Measurements from ENCODE around the gene PTK6.
"Not testable (repeated sequence)": the region's sequence is repeated elsewhere in the genome, so short reads cannot be mapped to it uniquely, and the experiment has no call there.

Gene PTK6

DNA sequence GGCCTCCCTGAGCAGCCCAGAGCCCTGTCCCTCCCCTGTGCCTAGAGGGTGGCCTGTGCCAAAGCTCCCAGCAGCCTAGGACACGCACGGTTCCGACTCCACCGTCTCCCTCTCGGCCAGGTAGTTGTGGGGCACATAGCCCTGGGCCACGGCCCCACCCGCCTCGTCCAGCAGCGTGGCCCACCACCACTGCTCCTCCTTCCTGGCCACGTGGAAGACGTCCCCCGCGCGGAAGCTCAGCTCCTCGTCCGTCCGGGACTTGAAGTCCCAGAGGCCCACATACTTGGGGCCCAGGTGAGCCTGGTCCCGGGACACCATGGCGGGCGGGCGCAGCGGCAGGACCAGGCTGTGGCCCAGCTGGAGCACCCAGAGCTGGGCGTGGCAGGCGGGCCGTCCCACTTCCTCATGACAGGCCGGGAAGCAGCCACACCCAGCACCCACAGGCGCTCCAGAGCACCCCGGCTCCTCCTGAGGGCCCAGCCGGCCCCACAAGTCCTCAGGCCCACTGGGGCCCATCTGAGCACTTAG lies at the start of gene PTK6:
Gene PTK6 (minus strand): TSS at position 380 of the 528 bp plus-strand sequence. CDS start 62 bp downstream, at position 318.
- DNase-seq = no peak

DNA sequence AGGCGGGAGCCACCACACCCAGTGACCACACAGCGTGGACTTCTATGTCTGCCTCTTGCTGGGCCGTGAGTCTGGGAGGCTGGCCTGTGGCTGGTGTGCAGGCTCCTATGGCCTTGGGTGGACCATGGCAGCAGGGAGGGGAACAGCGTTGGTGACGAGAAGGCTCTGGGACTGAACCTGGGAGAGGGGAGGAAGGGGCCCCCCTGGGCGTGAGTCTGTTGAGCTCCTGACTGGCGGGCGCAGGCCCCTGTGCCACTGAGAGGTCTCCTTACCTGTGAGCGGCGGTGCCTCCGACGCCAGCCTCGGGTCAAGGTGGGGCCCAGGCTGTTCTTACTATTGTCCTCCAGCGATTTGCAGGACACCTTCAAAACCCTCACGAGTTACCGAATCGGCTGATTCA lies 49.6 kb upstream of the PTK6 start:
- DNase-seq = no peak

DNA sequence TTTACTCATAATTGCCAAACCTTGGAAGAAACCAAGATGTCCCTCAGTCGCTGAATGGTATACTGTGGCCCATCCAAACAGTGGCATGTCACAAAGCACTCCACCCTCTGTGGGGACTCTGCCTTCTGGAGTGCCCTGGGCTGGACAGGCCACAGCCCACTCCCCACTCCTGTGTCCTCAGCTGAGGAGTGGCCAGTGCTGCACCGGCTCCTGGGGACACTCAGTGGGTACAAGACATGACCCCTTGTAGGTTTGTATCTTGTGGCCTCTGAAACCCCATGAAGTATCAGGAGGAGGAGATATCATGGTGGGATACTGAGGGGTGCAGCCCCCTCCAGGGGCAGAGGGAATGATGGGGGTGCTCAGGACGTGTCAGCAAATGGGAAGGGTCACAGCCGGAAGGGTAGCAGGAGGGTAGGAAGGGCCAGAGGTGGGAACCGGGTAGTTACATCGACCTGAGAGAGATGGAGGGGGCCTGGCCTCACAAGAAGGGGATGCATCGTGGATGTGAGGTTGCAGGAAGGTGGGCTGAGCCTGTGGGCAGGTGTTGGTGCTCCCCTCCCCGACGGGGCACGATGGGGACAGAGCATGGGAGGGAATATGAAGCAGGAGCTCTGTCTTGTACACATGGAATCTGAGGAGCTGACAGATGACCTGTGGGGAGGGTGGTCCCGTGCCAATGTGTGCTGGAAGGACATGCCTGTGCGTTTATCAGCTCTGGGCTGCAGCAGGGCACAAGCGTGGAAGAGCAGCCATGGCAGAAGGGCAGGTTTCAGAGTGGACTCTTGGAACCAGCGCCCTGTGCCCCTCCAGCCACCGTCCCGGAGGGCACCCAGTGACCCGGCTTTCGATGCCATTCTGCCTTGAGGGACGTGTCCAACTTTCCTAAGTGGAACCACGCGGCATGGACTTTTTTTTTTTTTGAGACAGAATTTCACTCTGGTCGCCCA lies 48.7 kb upstream of the PTK6 start:
- DNase-seq = no peak

DNA sequence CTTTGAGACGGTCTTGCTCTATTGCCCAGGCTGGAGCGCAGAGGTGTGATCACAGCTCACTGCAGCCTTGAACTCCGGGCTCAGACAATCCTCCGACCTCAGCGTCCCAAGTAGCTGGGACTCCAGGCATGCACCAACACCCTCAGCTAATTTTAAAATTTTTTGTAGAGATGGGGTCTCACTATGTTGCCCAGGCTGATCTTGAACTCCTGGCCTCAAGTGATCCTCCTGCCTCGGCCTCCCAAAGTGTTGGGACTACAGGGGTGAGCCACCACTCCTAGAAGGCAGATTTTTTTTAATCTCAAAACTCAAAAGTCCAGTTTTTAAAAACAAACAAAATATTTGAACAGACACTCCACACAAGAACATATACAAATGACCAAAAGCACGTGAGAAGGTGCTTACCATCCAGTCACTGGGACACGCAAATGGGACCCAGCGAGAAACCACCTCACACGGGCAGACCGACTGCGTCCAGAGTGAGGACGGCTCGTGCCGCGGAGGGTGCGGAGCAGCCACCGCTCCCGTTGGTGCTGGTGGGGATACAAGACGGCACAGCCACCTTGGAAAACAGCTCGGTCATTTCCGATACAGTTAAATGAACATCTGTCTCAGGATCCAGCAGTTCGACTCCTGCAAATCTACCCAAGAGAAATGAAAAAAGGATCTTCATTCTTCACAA lies 45.3 kb upstream of the PTK6 start:
- DNase-seq = no peak

DNA sequence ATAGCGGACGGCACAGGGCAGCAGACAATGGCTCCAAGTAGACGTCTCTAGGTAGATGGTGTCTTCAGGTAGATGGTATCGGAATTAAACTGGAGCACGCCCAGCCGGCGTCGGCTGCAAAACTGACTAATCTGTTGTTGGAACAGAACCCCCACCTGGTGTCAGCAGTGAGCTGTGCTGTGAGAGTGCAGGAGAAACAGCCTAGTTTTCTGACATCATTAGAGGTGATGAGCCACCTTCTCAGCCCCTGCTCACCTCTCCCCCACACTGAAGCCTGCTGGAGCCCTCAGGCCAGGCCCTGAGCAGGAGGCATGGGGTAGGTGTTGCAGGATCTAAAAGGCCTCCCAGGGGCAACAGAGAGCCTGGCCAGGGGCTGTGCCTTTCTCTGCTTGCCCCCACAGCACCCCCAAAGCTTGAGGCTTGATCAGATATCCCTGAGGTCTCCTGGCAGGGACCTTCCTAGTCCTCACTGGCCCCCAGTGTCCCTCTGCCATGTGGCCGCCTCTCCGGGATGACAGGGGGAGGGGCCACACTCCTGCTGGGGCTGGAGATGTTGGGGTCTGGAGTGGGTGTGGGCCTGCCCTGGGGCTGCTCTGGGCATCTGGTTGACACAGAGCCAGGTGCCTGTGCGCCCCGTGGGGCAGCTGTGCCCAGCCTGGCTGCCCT lies 43.8 kb upstream of the PTK6 start:
- DNase-seq = no peak

DNA sequence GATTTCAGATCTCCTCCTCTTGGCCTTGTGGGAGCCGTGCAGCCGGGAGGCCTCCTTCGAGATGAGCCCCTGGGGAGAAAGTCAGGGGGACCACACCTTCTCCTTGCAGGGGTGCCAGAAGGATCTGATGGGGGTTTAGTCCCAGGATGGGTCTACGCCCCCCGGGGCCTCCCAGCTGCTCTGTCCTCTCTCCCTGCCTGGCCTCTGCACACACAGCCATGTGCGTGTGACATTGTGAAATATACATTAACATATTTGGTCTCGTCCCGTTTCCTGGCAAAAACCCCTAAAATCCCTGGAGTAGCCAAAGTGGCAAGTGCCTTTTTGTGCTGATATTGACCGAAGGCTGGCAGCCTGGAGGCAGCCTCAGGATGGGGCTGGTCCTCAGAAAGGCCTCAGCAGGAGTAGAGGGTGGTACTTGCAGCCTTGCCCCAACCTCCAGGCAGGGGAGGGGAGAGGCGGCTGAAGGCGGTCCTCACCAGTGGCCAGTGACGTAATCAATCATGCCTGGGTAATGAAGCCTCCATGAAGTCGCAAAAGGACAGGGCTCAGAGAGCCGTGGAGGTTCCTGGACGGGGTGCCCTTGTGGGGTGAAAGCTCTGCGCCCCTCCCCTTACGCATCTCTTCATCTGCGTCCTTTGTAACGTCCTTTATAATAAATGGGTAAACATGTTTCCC lies 42.0 kb upstream of the PTK6 start:
- no peak for DNase-seq

DNA sequence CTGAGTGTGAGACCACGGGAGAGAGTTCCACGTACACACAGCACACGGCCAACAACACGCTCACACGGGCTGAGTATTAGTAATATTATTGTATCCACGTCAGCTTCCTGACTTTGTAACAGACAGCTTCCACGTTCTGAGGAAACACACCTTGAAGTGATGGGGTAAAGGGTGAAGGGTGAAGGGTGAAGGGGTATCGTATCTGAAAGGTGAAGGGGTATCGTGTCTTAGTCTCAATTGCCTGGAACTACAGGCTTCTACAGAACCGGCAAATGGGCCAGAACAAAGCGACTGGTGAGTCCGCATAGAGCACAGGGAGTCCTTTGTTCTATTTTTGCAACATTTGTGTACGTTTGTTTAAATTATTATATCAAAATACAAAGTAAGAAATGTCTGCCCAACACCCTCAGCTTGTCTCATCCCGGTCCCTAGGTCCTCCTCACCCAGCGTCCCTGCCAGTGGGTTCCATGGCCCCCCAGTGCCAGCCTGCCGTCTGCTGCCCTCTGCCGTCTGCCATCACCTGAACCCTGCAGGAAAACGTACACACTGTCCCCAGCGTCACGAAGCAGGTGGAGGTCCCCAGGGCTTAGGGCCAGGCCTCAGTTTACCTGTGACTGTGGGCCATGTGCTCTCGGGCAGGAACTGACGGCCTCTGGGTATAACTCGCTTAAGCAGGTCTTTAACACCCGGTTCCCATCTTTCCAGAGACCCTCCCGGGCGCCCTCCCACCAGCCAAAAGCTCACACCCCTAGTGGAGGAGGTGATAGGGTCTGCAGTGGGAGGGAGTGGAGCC lies 41.2 kb upstream of the PTK6 start:
- no peak for DNase-seq

DNA sequence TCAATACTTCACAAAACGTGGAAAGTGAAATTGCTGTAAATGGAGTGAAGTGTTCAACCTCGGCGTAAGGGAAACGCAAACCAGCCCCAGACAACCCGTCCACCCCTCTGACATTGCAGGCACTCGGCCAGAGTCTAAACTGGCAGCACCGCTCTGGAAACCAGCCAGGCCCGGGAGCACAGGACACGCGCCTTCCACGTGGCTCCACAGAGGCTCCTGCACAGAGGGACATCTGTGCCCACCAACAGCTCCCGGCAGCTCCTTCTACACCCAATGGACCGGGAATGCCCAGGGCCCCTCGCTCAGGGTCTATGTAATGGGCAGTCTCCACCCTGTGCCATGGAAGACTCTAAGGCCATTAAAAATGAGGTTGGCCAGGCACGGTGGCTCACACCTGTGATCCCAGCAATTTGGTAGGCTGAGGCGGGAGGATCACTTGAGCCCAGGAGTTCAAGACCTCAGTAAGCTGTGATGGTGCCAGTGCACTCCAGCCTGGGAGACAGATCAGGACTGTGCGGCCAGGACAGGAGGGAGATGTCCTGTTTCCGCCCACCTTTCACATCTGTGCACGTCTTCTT lies 40.2 kb upstream of the PTK6 start:
- DNase-seq = no peak

DNA sequence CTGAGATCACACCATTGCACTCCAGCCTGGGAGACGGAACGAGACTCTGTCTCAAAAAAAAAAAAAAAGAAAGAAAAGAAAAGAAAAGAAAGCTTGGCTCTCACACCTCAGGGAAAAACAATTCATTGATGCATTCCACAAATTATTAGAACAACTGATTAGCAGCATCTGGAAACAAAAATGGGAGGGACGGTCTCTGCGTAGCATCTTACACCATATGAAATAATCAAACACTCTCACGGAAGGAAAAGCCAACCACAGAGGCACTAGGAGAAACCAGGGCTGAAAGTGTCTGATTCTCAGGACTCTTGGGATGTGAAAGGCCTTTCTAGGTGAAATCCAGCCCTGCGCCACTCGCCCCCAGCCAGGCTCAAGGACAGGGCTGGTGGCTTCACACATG lies 39.1 kb upstream of the PTK6 start:
- DNase-seq = no peak

DNA sequence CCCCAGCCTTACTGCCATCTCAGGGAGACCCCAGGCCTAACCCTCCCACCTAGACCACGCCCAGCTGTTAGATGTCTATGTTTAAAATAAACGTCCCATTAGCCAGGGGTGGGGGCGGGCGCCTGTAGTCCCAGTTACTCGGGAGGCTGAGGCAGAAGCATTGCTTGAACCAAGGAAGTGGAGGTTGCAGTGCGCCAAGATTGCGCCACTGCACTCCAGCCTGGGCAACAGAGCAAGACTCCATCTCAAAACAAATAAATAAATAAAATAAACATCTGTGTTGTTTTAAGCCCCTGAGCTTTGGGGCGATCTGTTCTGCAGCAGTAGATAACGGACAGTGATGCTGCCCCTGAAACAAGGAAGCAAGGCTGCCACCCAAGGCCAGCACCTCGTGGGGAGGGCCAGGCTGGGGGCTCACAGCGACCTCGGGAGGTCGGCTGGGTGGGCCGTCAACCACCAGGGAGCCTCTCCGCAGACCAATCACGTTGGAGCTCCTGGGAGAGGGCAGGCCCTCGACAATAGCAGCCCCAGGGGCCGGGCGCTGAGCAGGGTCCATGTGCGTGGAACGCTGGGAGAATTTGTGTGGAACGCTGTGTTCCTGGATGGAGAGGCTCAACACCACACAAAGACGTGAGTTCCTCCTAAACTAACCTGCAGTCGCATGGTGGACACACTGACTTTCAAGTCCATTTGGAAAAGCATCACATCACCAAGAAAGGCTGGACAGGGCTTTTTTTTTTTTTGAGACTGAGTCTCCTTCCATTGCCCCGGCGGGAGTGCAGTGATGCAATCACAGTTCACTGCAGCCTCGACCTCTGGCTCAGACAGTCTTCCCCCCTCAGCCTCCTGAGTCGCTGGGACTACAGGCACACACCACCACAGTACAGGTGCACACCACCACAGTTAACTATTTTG lies 37.9 kb upstream of the PTK6 start:
- no peak for DNase-seq

DNA sequence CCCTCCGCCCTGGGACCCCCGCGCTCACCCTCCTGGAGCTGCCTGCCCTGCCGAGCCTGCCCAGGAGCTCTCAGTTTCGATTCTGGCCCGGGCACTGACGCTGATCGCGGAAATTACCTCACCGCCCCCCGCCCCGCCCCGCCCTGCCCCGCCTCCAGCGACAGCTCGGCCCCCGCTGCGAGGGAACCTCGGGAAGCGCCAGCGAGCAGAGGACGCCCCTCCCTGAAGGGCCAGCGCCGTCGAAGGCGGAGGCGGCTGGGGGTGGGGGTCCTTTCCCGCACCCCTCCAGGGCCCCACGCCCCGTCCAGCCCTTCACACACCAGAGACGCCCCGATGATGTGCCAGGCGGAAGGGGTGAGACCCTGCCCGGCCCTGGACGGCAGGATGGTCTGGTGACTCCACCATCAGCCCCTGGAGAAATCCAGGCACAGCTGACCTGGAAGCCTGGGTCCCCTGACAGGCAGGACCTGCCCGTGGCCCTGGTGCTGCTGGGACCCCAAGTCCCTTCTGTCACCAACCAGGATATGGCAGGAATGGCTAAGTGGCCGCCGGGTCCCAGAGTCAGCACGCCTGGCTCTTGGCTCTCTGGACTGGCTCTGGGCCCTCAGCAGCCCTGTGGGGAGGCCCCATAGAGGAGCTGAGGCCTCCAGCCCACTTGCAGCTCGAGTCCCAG lies 37.1 kb upstream of the PTK6 start, which contains the start of gene HELZ2:
Gene HELZ2 (minus strand): TSS at position 84 of the 673 bp plus-strand sequence. CDS start 1,854 bp downstream, outside the sequence.
- DNase-seq = peak; percentile 63

DNA sequence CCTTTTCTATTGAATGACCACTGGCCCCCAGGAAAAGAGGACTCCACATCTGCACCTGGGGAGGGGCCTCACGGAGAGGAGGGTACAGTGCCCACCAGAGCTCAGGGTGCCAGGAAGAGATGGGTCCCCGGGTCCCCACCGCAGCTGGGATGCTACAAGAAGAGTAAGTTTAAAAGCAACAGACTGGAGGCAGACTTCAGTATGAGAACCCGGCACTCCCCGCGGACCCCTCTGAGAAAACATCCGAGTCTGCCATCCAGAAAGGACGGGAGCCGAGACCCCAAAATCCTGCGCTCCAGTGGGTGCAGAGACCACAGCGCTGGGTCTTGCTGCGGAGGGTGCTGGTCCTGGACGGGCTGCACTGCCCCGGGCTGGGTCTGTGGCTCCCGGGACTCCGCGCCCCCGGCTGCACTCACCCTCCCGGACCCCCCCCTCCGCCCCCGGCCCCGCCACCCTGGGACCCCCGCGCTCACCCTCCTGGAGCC lies 36.5 kb upstream of the PTK6 start:
- no peak for DNase-seq

DNA sequence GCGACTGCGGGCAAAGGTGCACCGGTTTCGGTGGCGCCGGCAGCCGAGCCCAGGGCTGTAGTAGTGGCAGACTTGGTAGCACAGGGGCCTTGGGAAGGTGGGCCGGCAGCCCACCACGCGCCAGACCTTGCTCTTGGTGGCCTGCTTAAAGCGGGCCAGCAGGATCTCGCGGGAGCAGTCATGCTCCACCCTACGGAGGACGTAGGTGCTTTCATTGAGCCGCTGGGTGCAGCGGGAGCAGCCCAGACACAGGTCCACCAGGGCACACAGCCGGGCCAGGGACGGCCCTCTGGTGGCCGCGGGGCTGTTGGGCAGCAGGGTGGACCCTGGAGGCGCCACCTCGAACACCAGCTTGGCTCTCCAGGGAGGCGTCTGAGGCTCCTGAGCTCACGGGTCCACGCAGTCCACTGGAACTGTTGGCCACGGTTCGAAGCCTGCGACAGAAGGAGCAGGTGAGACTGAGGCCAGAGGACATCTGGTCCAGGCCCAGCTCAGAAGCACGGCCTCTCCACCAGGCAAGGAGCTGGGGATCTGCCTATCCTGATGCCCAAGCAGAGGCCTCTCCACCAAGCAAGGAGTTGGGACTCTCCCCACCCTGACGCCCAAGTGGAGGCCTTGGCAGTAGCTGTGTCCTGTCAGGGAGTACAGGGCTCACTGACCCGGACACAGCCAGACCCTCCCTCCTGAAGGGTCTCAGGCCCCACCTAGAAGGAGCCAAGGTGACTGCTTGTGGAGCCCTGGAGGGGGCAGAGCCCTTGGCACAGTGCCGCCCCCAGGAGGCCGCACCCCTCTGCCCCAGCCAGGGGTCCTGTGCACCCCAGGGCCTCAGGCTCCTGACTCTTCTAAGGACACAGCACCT lies 35.8 kb upstream of the PTK6 start:
- no peak for DNase-seq

DNA sequence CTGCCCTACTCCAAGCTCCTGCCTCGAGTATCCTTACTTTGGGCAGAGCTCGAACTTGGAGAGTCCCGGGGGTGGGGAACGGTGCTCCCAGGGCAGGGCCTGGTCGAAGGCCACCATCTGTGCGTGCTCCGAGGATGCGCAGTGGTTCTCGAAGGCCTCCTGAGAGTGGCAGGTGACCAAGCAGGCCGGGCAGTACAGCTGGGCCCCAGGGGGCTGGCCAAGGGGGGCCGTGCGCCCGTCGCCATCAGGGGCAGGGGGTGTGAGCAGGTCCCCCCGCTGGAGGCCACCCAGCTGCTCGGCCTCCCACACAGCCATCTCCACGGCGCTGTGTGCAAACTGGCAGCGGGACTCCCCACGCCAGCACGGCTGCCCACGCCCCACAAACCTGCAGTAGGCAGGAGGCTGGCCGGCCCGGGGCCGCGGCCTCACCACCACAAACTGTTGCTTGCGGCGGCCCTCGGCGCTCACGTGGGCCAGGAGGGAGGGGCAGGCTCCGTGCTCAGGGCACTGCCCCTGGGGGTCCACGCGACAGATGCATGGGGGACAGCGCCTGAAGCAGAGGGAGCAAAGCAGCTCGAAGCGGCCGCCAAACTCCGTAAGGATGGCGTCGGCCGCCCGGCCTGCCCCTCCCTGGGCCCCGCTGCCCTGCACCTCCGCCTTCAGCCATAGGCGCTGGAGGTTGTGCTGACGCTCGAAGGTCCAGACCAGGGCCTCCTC lies 35.1 kb upstream of the PTK6 start:
- no peak for DNase-seq

DNA sequence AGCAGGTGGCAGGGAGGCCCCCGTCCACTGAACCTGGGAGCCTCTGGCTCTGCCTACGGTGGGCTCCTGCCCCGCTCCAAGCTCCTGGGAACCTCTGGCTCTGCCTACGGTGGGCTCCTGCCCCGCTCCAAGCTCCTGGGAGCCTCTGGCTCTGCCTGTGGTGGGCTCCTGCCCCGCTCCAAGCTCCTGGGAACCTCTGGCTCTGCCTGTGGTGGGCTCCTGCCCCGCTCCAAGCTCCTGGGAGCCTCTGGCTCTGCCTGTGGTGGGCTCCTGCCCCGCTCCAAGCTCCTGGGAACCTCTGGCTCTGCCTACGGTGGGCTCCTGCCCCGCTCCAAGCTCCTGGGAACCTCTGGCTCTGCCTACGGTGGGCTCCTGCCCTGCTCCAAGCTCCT lies 33.9 kb upstream of the PTK6 start:
- not testable (repeated sequence) for DNase-seq

DNA sequence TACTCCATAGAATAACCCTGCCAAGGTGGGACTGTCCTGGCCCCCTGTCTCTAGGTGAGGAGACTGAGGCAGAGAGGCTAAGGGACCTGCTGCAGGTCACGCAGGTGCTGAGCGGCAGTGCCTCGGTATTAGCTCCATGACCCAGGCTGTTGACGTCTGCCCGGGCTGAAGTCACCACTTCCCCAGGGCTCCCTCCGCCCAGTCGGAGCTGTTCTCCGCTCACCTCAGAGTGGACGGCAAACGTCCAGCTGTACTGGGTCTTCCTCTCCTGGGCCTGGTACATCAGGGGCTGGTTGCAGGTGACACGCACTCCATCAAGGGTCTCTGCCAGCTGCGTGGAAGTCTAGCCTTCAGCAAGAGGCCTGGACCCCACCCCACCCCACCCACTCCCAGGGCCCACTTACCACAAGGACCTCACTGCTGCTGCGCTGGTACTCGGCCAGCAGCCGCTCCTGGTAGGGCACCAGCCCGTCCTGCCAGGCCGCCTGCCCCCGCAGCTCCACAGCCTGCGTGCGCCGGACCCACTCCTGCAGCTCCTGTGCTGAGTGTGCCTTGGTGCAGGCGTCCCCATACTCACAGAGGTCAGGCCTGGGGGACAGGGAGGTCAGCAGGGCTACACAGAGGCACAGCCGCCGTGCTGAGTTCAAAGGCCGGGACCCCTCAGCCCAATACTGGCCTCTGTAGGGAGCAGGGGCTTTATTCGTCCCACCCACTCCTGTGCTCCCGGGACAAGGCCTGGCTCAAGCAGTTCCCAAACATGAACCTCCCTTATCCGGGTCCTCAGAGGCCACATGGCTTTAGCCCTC lies 33.3 kb upstream of the PTK6 start:
- no peak for DNase-seq

All from activated CD4-positive, CD25-positive, alpha-beta regulatory T cell treated with anti-CD3 and anti-CD28 coated beads, Interleukin-2, amount 50 U/mL, for 72 hours (primary cell).